ENCODE results near the gene HABP2.

The HABP2 gene

GRCh38 chr10:113610631-113611601 lies 58.1 kb downstream of the HABP2 start:
- no peak for DNase-seq (ENCODE audit: low read depth)
- H3K4me3 ChIP-seq (ENCODE audit: low read depth, low read length) = no peak overlapping the region
- TF ChIP-seq MAX (IDR thresholded peaks at IDR 0.05; ENCODE audit: low read depth, low read length) (no peak), MYC (IDR thresholded peaks at IDR 0.05; ENCODE audit: low read depth, low read length) (no peak), POLR2A (IDR thresholded peaks at IDR 0.05; ENCODE audit: extremely low read depth, insufficient read length) (no peak)
- TF ChIP-seq, protein P1, sequence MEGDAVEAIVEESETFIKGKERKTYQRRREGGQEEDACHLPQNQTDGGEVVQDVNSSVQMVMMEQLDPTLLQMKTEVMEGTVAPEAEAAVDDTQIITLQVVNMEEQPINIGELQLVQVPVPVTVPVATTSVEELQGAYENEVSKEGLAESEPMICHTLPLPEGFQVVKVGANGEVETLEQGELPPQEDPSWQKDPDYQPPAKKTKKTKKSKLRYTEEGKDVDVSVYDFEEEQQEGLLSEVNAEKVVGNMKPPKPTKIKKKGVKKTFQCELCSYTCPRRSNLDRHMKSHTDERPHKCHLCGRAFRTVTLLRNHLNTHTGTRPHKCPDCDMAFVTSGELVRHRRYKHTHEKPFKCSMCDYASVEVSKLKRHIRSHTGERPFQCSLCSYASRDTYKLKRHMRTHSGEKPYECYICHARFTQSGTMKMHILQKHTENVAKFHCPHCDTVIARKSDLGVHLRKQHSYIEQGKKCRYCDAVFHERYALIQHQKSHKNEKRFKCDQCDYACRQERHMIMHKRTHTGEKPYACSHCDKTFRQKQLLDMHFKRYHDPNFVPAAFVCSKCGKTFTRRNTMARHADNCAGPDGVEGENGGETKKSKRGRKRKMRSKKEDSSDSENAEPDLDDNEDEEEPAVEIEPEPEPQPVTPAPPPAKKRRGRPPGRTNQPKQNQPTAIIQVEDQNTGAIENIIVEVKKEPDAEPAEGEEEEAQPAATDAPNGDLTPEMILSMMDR (IDR thresholded peaks at IDR 0.05; ENCODE audit: low read depth, low read length) = no peak

GRCh38 chr10:113612154-113612553 lies 59.3 kb downstream of the HABP2 start:
- no peak for TF ChIP-seq MAX (IDR thresholded peaks at IDR 0.05; ENCODE audit: low read depth, low read length)
- TF ChIP-seq MYC (IDR thresholded peaks at IDR 0.05; ENCODE audit: low read depth, low read length) = no peak
- no peak for TF ChIP-seq POLR2A (IDR thresholded peaks at IDR 0.05; ENCODE audit: extremely low read depth, insufficient read length)
- TF ChIP-seq, protein P1 (IDR thresholded peaks at IDR 0.05; ENCODE audit: low read depth, low read length) = no peak
- H3K4me3 ChIP-seq (ENCODE audit: low read depth, low read length) = no peak overlapping the region
- no peak for DNase-seq (ENCODE audit: low read depth)

- H3K4me3 ChIP-seq (ENCODE audit: low read depth, low read length) = no peak overlapping the region
- no peak for TF ChIP-seq MAX (IDR thresholded peaks at IDR 0.05; ENCODE audit: low read depth, low read length)
- no peak for TF ChIP-seq POLR2A (IDR thresholded peaks at IDR 0.05; ENCODE audit: extremely low read depth, insufficient read length)
- no peak for TF ChIP-seq MYC (IDR thresholded peaks at IDR 0.05; ENCODE audit: low read depth, low read length)
- TF ChIP-seq, protein P1 (IDR thresholded peaks at IDR 0.05; ENCODE audit: low read depth, low read length) = no peak
- DNase-seq (ENCODE audit: low read depth) = no peak
These were observed 60.6 kb downstream of the HABP2 start for GRCh38 chr10:113613427-113613826.

- H3K4me3 ChIP-seq (ENCODE audit: low read depth, low read length) = no peak overlapping the region
- DNase-seq (ENCODE audit: low read depth) = no peak
- TF ChIP-seq, protein P1 (IDR thresholded peaks at IDR 0.05; ENCODE audit: low read depth, low read length) = no peak
- TF ChIP-seq MAX (IDR thresholded peaks at IDR 0.05; ENCODE audit: low read depth, low read length) (no peak), MYC (IDR thresholded peaks at IDR 0.05; ENCODE audit: low read depth, low read length) (no peak), POLR2A (IDR thresholded peaks at IDR 0.05; ENCODE audit: extremely low read depth, insufficient read length) (no peak)
These were observed 61.3 kb downstream of the HABP2 start for GRCh38 chr10:113613977-113614690.

DNA sequence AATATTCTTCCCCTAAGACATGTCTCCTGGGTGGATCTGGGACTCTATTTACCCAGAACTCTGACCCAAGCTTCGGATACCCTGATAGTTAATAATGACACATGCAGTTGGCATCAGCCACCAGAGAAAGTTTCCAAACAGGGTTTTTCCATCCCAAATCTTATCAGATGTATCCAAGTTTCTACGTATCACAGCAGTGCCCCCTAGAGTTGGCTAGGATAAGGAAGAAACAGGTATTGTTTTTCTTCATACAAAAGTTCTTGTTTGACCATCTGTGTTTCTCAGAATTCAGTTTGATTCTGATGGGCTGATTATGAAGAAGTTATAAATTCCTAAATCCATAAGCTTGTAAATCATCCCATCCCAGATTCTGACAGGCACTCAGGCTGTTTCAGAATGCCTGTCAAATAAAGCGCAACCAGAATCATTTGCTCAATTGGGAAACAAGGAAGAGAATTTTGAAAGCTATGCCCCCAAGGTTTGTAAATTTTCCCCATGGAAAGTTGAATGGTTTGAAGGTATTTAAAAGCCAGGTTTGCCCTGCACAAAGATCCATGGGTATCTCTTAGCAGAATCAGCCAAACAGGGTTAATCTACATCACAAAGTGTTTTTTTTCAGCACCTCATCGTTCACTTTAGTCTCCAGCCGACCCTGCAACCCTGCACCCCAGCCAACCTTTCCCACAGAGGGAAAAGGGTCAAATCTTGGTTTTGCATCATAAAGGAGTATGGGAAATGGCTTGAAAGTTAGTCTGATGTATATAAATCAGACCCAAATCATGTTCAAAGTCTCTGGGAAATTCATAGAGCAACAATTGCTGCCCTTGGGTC lies 63.6 kb downstream of the HABP2 start:
- no peak overlapping the region for H3K4me3 ChIP-seq (ENCODE audit: low read depth, low read length)
- TF ChIP-seq MYC (IDR thresholded peaks at IDR 0.05; ENCODE audit: low read depth, low read length) = no peak
- TF ChIP-seq, protein P1 (IDR thresholded peaks at IDR 0.05; ENCODE audit: low read depth, low read length) = peak; percentile 65
- TF ChIP-seq MAX (IDR thresholded peaks at IDR 0.05; ENCODE audit: low read depth, low read length) = no peak
- TF ChIP-seq POLR2A (IDR thresholded peaks at IDR 0.05; ENCODE audit: extremely low read depth, insufficient read length) = no peak
- peak; percentile 27 for DNase-seq (ENCODE audit: low read depth)
